ENCODE results near the gene CENPP.

- TF ChIP-seq POLR2A (IDR thresholded peaks at IDR 0.05; ENCODE audit: extremely low read depth, insufficient read length) (no peak), CTCF (IDR thresholded peaks at IDR 0.05; ENCODE audit: low read depth, low read length) (no peak), MYC (IDR thresholded peaks at IDR 0.05; ENCODE audit: low read depth, low read length) (no peak), MAX (IDR thresholded peaks at IDR 0.05; ENCODE audit: low read depth, low read length) (no peak)
Measured at GRCh38 chr9:92503156-92503555, 177.4 kb downstream of the CENPP start.

Data from NB4 (cell line).